ENCODE data around the gene RSPH9.

DNA sequence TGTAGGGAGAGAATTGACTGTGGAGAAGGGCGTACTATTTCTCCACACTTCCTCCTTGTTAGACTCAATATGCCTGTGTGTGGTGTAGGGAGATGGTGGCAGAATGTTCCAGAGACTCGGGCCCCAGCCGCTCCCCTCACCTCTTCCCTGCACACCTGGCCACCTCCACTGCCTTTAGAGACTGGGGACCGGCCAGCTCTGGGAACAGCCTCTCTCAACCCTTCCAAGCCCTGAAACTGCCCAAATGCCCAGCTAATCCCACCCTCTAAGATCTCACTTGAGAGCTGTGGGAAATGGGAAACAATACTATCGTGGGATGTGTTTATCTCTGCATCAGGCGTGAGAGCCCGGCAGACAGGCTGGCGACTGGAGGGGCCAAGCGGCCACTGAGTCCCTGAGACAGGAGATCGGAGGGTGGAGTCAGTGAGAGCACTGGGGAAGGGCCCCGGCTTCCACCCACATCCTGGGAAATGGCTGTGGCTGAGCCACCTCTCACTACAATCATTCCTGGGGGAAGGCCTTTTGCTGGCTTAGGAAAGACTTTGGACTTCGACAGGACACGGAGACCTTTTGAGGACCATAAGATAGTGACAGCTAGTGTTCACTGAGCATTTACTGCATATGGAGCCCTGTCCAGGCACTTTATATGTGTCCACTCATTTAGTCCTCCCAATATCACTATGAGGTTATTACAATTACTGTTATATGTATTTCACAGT, 73.7 kb downstream of the RSPH9 start:
- TF ChIP-seq, protein P1, sequence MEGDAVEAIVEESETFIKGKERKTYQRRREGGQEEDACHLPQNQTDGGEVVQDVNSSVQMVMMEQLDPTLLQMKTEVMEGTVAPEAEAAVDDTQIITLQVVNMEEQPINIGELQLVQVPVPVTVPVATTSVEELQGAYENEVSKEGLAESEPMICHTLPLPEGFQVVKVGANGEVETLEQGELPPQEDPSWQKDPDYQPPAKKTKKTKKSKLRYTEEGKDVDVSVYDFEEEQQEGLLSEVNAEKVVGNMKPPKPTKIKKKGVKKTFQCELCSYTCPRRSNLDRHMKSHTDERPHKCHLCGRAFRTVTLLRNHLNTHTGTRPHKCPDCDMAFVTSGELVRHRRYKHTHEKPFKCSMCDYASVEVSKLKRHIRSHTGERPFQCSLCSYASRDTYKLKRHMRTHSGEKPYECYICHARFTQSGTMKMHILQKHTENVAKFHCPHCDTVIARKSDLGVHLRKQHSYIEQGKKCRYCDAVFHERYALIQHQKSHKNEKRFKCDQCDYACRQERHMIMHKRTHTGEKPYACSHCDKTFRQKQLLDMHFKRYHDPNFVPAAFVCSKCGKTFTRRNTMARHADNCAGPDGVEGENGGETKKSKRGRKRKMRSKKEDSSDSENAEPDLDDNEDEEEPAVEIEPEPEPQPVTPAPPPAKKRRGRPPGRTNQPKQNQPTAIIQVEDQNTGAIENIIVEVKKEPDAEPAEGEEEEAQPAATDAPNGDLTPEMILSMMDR (IDR thresholded peaks at IDR 0.05) = no peak
- no peak for TF ChIP-seq SIN3A (IDR thresholded peaks at IDR 0.05; ENCODE audit: borderline replicate concordance, insufficient read depth, low read depth, low read length)
